RWPE2 (cell line): ENCODE data around the gene RPA1.

ENCODE experiments used
- ATAC-seq: fragments of 200-7000 bp; cut with Tn5 transposase; 3 replicates; pipeline ENCODE4 v1.9.1; 2021; ENCODE audit warnings: low read depth
- DNase-seq: peaks from one replicate; pipeline ENCODE4 v3.0.0-alpha.2; 2020; ENCODE audit warnings: low spot score
- H3K27ac ChIP-seq: fragments of 450-650 bp; 2 replicates; pipeline ENCODE4 v1.5.1; 2017; ENCODE audit warnings: mild to moderate bottlenecking; ENCODE audit not compliant: poor library complexity, severe bottlenecking
- H3K27me3 ChIP-seq: fragments of 250-450 bp; sonication (Bioruptor Pico); 2 replicates; pipeline ENCODE4 v1.5.1; 2021; ENCODE audit warnings: mild to moderate bottlenecking, moderate library complexity; ENCODE audit not compliant: insufficient read depth, poor library complexity, severe bottlenecking
- H3K36me3 ChIP-seq: fragments of 250-450 bp; sonication (Bioruptor Pico); 2 replicates; pipeline ENCODE4 v1.5.1; 2020; ENCODE audit warnings: low read depth, mild to moderate bottlenecking, moderate library complexity
- H3K4me1 ChIP-seq: fragments of 250-450 bp; sonication (Bioruptor Pico); 2 replicates; pipeline ENCODE4 v1.5.1; 2021; ENCODE audit warnings: mild to moderate bottlenecking, moderate library complexity; ENCODE audit not compliant: insufficient read depth, poor library complexity, severe bottlenecking
- H3K4me3 ChIP-seq: fragments of 250-450 bp; sonication (Bioruptor Pico); 2 replicates; pipeline ENCODE4 v1.5.1; 2021; ENCODE audit warnings: mild to moderate bottlenecking, moderate library complexity; ENCODE audit not compliant: severe bottlenecking
- H3K9me3 ChIP-seq: fragments of 250-450 bp; sonication (Bioruptor Pico); 2 replicates; pipeline ENCODE4 v1.5.1; 2021; ENCODE audit warnings: mild to moderate bottlenecking, moderate library complexity; ENCODE audit not compliant: severe bottlenecking
- TF ChIP-seq, protein P1 (sequence below): fragments of 450-650 bp; IDR thresholded peaks from one replicate; pipeline ENCODE4 v1.5.1; 2017; ENCODE audit warnings: mild to moderate bottlenecking, moderate library complexity; ENCODE audit not compliant: poor library complexity, severe bottlenecking

RPA1 gene

GRCh38 chr17:1829592-1830257, at the start of gene RPA1, which contains the start of gene SMYD4:
Gene RPA1 (plus strand): TSS chr17:1830005. CDS start chr17:1830094, 89 bp downstream.
Gene SMYD4 (minus strand): TSS chr17:1829902. CDS start chr17:1827994, 1,908 bp downstream.
- TF ChIP-seq, protein P1, sequence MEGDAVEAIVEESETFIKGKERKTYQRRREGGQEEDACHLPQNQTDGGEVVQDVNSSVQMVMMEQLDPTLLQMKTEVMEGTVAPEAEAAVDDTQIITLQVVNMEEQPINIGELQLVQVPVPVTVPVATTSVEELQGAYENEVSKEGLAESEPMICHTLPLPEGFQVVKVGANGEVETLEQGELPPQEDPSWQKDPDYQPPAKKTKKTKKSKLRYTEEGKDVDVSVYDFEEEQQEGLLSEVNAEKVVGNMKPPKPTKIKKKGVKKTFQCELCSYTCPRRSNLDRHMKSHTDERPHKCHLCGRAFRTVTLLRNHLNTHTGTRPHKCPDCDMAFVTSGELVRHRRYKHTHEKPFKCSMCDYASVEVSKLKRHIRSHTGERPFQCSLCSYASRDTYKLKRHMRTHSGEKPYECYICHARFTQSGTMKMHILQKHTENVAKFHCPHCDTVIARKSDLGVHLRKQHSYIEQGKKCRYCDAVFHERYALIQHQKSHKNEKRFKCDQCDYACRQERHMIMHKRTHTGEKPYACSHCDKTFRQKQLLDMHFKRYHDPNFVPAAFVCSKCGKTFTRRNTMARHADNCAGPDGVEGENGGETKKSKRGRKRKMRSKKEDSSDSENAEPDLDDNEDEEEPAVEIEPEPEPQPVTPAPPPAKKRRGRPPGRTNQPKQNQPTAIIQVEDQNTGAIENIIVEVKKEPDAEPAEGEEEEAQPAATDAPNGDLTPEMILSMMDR, result no peak
- no peaks in the 10 kb centered on the region for H3K9me3 ChIP-seq
- H3K27ac ChIP-seq, result peak within 1 kb of the TSS; percentile 42
- H3K36me3 ChIP-seq, result peaks cover 61% of the 10 kb centered on the region
- peaks cover 9% of the 10 kb centered on the region for H3K4me1 ChIP-seq
- no peaks in the 10 kb centered on the region for H3K27me3 ChIP-seq
- ATAC-seq (peak; percentile 99), DNase-seq (peak; percentile 85)
- peak within 1 kb of the TSS; percentile 55 for H3K4me3 ChIP-seq

DNA sequence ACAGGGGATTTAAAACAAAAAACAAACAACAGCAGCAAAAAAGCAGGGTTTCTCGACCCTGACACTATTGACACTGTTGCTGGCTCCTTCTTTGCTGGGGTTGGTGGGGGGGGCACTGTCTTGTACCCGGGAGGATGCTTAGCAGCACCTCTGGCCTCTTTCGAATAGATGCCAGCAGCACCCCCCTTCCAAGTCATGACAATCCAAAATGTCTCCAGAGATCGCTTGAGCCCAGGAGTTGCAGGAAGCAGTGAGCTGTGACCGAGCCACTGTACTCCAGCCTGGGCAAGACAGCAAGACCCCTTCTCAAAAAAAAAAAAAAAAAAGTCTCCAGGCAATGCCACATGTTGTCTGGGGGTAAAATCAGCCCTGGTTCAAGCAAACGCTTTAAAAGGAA, 47.6 kb upstream of the RPA1 start:
- H3K9me3 ChIP-seq, result no peaks in the 10 kb centered on the region
- DNase-seq (no peak), ATAC-seq (no peak)
- peaks cover 82% of the 10 kb centered on the region for H3K36me3 ChIP-seq
- H3K4me3 ChIP-seq, result no peak overlapping the region
- TF ChIP-seq, protein P1, result no peak
- peaks cover 17% of the 10 kb centered on the region for H3K4me1 ChIP-seq
- no peaks in the 10 kb centered on the region for H3K27me3 ChIP-seq
- no peak overlapping the region for H3K27ac ChIP-seq

DNA sequence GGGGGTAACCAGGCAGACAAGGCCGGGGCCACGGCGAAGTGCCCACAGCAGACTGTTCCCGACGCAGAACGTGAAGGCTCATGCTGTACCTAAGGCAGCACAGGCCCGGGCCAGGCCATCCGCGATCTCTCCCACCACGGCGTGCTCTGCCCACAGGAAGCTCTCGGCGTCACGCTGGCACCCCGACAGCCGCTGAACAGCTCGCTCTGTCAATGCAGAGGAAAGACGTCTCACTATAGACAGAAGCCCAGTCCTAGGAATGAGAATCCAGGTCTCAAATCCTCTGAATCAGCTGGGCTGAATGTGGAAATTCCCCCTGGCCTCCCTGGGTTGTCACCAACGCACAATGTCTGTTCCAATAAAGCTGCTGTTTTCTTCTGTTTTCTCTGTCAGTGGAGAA, 46.5 kb upstream of the RPA1 start:
- ATAC-seq (no peak), DNase-seq (no peak)
- TF ChIP-seq, protein P1, result no peak
- no peak overlapping the region for H3K27ac ChIP-seq
- H3K4me3 ChIP-seq, result no peak overlapping the region
- H3K36me3 ChIP-seq, result peaks cover 78% of the 10 kb centered on the region
- H3K27me3 ChIP-seq, result no peaks in the 10 kb centered on the region
- H3K9me3 ChIP-seq, result no peaks in the 10 kb centered on the region
- peaks cover 25% of the 10 kb centered on the region for H3K4me1 ChIP-seq

DNA sequence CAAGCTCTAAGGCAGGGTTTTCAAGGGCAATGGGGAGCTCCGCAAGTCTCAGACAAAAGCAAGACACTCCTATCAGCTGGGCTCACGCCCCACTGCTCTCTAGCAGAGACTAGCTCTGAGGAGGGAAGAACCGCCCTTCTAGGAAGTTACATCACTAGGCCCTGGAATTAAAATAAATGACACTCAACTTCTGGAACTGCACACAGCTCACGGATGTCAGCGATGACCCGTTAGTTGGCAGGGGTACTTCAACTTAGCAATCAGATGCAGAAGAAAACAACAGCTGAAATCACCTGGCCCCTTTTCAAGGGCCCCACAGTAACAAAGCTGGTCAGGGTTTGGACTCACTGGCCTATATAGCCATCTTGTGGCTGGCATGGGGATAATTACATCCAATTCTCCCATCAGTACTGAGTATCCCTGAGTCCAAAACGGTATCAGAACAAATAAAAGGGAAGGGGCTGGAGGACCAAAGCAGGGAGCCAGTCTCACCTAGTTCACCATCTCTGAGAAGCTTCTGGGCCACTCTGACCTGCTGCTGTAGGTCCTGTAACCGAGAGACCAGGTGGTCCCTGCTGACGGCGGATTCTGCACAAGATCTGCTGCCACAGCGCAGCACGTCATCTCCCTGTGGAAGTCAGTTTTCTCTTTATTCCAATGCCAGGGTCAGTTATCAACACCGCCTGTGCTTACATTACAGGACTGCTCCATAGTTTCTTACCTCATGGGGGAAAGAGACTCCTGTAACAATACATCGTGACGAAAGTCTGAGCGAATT, 45.8 kb upstream of the RPA1 start:
- Histone ChIP-seq H3K27ac (no peak overlapping the region), H3K27me3 (no peaks in the 10 kb centered on the region), H3K36me3 (peaks cover 70% of the 10 kb centered on the region), H3K4me3 (no peak overlapping the region), H3K9me3 (no peaks in the 10 kb centered on the region), H3K4me1 (peaks cover 25% of the 10 kb centered on the region)
- DNase-seq, result no peak
- peak; percentile 32; the same call in 1 of the 3 replicates for ATAC-seq
- TF ChIP-seq, protein P1, result peak; percentile 61
